Iris pigment epithelial cell (primary cell): ENCODE measurements around the gene CLCN4.

ENCODE experiments used
- DNase-seq: peaks from one replicate; pipeline ENCODE4 v3.0.0-alpha.2; 2011; ENCODE audit warnings: low read depth

The CLCN4 gene

GRCh38 chrX:10156199-10157031 lies at the start of gene CLCN4:
CLCN4 (plus strand) TSS chrX:10156975; CDS start chrX:10185033, 28,058 bp downstream.
- DNase-seq = peak; percentile 37

GRCh38 chrX:10107483-10107882 lies 49.3 kb upstream of the CLCN4 start:
- DNase-seq = no peak

DNA sequence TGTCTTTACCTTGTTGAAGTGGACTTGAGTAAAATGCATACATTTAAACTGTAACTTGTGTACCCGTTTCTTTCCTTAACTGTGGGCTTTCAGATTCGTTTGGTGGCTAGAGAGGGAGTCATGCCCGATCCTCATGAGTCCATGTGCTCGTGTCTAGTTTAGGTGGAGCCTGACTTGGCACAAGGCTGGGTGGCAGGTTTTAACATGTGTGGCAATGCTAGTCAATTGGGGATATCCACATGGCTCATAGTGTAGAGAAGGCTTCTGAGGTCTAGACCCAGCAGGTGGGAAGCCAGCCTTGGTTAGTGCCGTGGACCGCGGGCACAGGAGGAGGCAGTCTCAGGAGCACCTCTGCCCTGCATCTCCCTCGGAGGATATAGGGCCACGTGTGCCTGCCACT lies 48.5 kb upstream of the CLCN4 start:
- no peak for DNase-seq

GRCh38 chrX:10109695-10110094 lies 47.1 kb upstream of the CLCN4 start:
- no peak for DNase-seq

DNA sequence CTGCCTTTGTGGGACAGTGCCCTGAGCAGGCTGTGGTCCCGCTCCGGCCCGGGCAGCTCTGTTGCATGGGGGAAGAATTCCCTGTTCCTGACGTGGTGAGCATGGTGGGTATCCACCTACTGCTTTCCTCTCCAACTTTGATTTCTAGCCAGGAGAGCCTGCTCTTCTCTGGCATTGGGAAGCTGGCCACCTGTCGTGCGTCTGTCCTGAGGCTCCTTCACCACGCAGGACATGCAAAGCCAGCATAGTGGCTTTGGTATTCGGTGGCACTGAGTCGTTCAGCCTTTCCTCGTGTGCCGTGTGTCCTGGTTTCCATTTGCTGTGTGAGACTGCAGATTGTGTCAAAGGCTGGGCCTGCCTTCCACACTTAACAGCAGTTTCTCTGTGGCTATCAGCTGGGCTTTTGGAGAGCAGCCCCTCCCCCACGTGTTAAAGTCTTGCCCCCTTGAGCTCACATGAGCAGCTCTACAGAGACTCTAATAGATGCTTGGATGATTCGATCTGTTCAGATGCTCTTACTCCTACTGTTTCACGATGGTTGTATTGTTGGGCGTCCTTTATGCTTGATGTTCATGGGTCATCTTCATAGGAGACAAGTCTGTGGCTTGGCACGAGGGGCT lies 46.3 kb upstream of the CLCN4 start:
- no peak for DNase-seq

DNA sequence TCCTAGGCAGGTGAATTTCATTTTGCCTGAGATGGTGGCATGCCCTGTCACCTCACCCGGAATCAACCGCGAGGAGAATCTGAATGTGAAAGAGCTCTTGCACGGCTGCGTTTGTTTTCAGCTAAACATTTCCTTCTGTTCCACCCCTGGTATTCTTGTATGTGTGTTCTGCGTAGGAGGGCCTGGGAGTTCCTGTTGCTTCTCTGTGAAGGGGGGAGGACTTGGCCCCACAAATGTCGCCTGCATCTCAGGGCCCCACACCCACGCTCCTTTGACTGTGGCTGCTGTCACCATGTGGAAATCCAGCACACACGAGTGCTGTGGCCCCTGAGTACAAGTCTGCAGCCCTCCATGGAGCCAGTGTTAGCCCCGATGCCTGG lies 45.8 kb upstream of the CLCN4 start:
- DNase-seq = no peak

- DNase-seq = peak; percentile 64
Measured at GRCh38 chrX:10111364-10112148, 45.2 kb upstream of the CLCN4 start.

DNA sequence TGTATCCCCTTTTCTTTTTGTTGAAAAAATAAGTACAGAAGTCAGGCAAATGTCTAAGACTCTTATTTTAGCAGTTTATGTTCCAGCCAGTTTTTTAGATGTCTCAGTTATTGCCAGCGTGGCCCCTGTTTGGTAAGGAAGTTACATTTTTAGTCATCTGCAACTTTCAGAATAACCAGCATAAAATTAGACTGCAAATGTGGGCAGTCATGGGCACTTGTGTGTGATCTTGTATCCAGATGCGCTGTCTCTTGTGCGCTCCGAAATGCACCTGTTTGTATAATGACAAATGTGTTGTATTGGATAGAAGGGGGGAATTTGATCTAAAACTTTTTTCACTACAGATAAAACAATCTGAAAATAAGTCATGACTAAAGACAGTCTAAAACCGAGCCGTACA lies 44.3 kb upstream of the CLCN4 start:
- DNase-seq = no peak

GRCh38 chrX:10115082-10115481 lies 41.7 kb upstream of the CLCN4 start:
- DNase-seq = no peak

GRCh38 chrX:10117301-10117700 lies 39.5 kb upstream of the CLCN4 start:
- no peak for DNase-seq

- DNase-seq = no peak
Measured at GRCh38 chrX:10117864-10118377, 38.9 kb upstream of the CLCN4 start.

DNA sequence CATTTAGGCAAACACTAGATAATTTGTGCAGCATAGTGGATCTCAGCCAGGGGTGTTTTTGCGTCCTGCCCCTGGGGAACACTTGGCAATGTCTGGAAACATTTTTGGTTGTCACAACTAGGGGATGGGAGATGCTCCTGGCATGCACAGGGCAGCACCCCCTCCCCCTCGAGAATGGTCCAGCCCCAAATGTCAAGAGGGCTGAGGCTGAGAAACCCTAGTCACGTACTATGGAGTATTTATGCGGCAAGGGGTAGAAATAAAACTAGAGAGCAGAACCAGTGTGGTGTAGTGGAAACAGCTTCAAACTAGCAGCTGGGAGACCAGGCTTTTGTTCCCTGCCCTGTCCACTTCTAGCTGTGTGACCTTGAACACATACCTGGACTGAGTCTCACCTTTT lies 38.2 kb upstream of the CLCN4 start:
- DNase-seq = no peak

DNA sequence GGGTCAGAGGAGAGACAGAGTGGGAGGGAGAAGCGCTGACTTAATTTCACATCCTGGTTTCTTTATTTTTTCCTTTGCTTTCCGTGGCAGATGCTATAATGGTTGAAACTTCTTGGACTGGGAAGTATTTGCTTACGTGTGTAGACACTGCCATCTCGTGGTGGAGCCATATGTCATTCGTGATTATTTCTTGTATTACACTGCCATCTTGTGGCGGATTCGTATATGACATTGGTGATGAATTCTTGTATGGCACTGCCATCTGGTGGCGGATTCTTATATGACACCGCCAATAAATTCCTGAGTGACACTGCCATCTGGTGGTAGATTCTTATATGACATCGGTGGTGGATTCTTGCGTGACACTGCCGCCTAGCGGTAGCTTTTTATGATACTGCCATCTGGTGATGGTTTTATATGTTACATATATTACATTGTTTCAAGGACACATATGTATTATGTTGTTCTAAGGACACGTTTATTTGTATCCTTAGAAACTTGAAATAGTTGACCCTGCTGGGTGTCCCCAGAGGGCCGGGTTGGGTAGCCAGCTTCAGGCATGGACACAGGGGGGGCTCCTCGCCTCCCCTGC lies 37.3 kb upstream of the CLCN4 start:
- peak; percentile 83 for DNase-seq

GRCh38 chrX:10120331-10120730 lies 36.4 kb upstream of the CLCN4 start:
- DNase-seq = no peak

- peak; percentile 19 for DNase-seq
Measured at GRCh38 chrX:10120828-10121227, 35.9 kb upstream of the CLCN4 start.

- DNase-seq = no peak
Measured at GRCh38 chrX:10121787-10122186, 35.0 kb upstream of the CLCN4 start.

DNA sequence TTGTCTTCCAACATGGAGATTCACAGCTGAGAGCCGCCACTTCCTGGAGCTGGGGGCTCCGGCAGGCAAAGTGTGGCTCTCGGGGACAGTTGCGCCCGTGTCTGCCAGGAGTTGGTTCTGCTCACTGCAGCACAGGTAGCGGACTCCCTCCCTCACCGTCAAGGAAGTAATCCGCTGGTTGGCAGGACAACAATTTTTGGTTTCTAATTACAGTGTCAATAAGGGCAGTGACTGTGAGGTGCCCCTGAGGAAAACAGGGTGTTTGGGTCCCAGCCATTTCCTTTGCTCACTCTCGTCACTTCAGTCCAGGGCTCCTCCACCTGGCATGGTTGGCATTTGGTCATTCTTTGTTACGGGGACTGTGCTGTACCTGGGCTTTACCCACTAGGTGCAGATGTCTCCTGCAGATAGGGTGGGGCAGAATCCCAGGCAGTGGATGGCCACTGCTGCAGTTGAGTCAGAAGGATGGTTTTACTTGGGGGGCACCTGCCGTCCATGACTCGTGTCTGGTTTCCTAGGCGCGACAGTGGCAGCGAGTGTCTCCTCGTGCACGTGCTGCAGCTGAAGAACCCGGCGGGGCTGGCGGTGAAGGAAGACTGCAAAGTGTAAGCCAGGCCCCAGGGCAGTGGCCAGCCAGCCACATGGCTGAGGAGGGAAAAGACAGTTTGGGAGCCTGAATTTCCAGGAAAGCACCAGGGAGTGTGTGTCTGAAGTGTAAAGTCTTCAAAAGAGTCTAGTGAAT lies 32.1 kb upstream of the CLCN4 start:
- DNase-seq = no peak

- no peak for DNase-seq
Measured at GRCh38 chrX:10125248-10125615, 31.5 kb upstream of the CLCN4 start.

GRCh38 chrX:10126044-10126443 lies 30.7 kb upstream of the CLCN4 start:
- DNase-seq = no peak

DNA sequence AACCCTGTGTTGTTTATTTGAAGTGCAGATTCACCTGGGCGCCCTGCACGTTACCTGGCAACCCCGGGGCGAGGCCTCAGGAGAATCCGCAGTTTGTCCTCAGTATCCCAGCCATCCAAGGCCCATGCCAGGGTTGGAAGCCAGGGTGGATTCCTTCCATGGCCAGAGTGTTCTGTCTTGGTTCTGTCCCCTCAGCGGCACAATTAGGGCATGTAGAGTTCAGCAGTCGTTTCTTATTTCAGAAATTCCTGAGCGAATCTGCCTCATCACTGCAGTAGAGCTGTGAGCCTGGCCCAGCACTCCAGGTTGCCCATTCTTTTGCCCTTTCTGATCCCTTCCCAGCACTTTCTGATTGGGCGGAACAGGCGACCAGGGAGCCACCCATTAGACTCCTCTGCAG lies 29.9 kb upstream of the CLCN4 start:
- no peak for DNase-seq

DNA sequence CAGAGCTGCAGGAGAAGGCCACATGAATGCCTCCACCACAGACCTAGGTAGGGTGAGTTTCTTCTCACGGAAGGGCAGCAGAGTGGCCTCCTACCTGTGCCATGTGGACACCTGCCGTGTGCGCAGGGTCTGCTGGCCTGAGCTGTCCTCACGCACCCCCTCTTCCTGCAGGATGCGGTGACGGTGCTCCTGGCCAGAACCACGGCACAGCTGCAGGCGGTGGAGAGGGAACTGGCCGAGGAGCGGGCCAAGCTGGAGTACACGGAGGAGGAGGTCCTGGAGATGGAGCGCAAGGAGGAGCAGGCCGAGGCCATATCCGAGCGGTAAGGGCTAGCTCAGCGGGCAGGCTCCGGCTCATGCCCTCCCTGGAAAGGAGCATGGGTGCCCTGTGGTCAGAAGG lies 28.4 kb upstream of the CLCN4 start:
- no peak for DNase-seq

DNA sequence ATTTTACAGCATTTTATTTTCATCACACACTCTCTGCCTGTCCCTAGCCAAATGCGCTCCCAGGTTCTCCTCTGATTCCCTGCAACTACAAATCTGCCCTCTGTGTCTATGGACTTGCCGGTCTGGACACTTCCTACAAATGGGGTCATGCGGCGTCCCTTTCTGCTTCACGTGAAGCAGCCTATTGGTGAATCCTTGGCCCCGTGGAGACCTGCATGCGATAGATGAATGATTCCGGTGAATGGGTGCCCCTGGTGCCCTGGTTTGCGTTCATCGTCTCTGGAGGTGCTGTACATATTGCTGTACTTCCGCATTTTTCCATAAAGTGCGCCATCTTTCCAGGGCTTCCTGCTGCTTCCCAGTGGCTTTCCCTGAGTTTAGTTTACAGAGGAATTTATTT lies 27.5 kb upstream of the CLCN4 start:
- DNase-seq = no peak
